ENCODE data around the gene SGCA. TPM values are rescaled to one million over a fixed set of nuclear protein-coding genes. Genes with fewer than 3 reads are reported as not detected.

The SGCA gene
- total RNA-seq, 1 experiment from 2014 or later = not detected

GRCh38 chr17:50203604-50204345 lies 38.0 kb downstream of the SGCA start:
- Histone ChIP-seq H3K9me3 (ENCODE audit: insufficient read depth, low read depth) (no peaks in the 10 kb centered on the region), H2AFZ (no peak overlapping the region), H3K4me3 (no peak overlapping the region), H3K79me2 (ENCODE audit: low read depth) (no peaks in the 10 kb centered on the region), H3K27ac (no peak overlapping the region), H3K4me1 (replicated peaks; ENCODE audit: insufficient read depth) (peaks cover 9% of the 10 kb centered on the region; the same call in 1 of the 2 replicates), H3F3A (ENCODE audit: insufficient read depth, low read depth) (peaks cover 11% of the 10 kb centered on the region; the same call in 1 of the 2 replicates), H3K27me3 (ENCODE audit: insufficient read depth, low read depth) (peaks cover 69% of the 10 kb centered on the region), H3K9me2 (ENCODE audit: insufficient read depth) (no peaks in the 10 kb centered on the region), H4K20me1 (ENCODE audit: insufficient read depth) (no peaks in the 10 kb centered on the region), H3K4me2 (no peak overlapping the region), H3K36me3 (ENCODE audit: low read depth) (no peaks in the 10 kb centered on the region)
- POLR2A ChIA-PET (ENCODE audit: unreplicated experiment) = no interaction called here
- DNase-seq = no peak
- CTCF ChIA-PET = interaction anchor here (0.6 to 0.9 kb wide), 2 partner anchors 14 to 69 kb away, joined by 3 to 4 read pairs; no protein-coding TSS in a partner anchor
- intact Hi-C loops (cut with micrococcal nuclease; ENCODE audit: unreplicated experiment) = loop anchor here (5.0 to 10.0 kb wide), 2 partner anchors 159 to 491 kb away; no protein-coding TSS in a partner anchor
- TF ChIP-seq CTCF (conservative IDR thresholded peaks at IDR 0.05) (no peak), EZH2 (IDR thresholded peaks at IDR 0.05; ENCODE audit: low read depth) (no peak)
- no TSS peak for BruUV-seq (replicated peaks)

- intact Hi-C loops (cut with micrococcal nuclease; ENCODE audit: unreplicated experiment) = loop anchor here (5.0 to 10.0 kb wide), 2 partner anchors 158 to 490 kb away; no protein-coding TSS in a partner anchor
- no peaks in the 10 kb centered on the region for H3K9me2 ChIP-seq (ENCODE audit: insufficient read depth)
- H3K36me3 ChIP-seq (ENCODE audit: low read depth) = no peaks in the 10 kb centered on the region
- ChIA-PET POLR2A (ENCODE audit: unreplicated experiment) (no interaction called here), CTCF (interaction anchor here (0.9 kb wide), 1 partner anchor 69 kb away, joined by 3 read pairs; no protein-coding TSS in a partner anchor)
- H3K9me3 ChIP-seq (ENCODE audit: insufficient read depth, low read depth) = no peaks in the 10 kb centered on the region
- no peak overlapping the region for H3K4me3 ChIP-seq
- no peak overlapping the region for H3K27ac ChIP-seq
- no peaks in the 10 kb centered on the region for H3K79me2 ChIP-seq (ENCODE audit: low read depth)
- peaks cover 5% of the 10 kb centered on the region; the same call in 1 of the 2 replicates for H3F3A ChIP-seq (ENCODE audit: insufficient read depth, low read depth)
- H3K4me1 ChIP-seq (replicated peaks; ENCODE audit: insufficient read depth) = peaks cover 4% of the 10 kb centered on the region; the same call in 1 of the 2 replicates
- DNase-seq = no peak
- no TSS peak for BruUV-seq (replicated peaks)
- no peak overlapping the region for H3K4me2 ChIP-seq
- TF ChIP-seq CTCF (conservative IDR thresholded peaks at IDR 0.05) (no peak), EZH2 (IDR thresholded peaks at IDR 0.05; ENCODE audit: low read depth) (no peak)
- H3K27me3 ChIP-seq (ENCODE audit: insufficient read depth, low read depth) = peaks cover 69% of the 10 kb centered on the region
- H4K20me1 ChIP-seq (ENCODE audit: insufficient read depth) = no peaks in the 10 kb centered on the region
- no peak overlapping the region for H2AFZ ChIP-seq
Measured at GRCh38 chr17:50204431-50204830, 38.6 kb downstream of the SGCA start.

GRCh38 chr17:50205111-50205962 lies 39.5 kb downstream of the SGCA start:
- no peaks in the 10 kb centered on the region for H3K79me2 ChIP-seq (ENCODE audit: low read depth)
- intact Hi-C loops (cut with micrococcal nuclease; ENCODE audit: unreplicated experiment) = loop anchor here (10.0 kb wide), 1 partner anchor 489 kb away; no protein-coding TSS in a partner anchor
- peaks cover 10% of the 10 kb centered on the region for H3K4me1 ChIP-seq (replicated peaks; ENCODE audit: insufficient read depth)
- no peaks in the 10 kb centered on the region for H3F3A ChIP-seq (ENCODE audit: insufficient read depth, low read depth)
- POLR2A ChIA-PET (ENCODE audit: unreplicated experiment) = no interaction called here
- no peak for DNase-seq
- no peak overlapping the region for H3K4me2 ChIP-seq
- no peak overlapping the region for H3K4me3 ChIP-seq
- no peaks in the 10 kb centered on the region for H3K9me3 ChIP-seq (ENCODE audit: insufficient read depth, low read depth)
- H3K27me3 ChIP-seq (ENCODE audit: insufficient read depth, low read depth) = peaks cover 71% of the 10 kb centered on the region
- CTCF ChIA-PET = no interaction called here
- no peak overlapping the region for H3K27ac ChIP-seq
- no peaks in the 10 kb centered on the region for H3K36me3 ChIP-seq (ENCODE audit: low read depth)
- no TSS peak for BruUV-seq (replicated peaks)
- no peak for TF ChIP-seq EZH2 (IDR thresholded peaks at IDR 0.05; ENCODE audit: low read depth)
- TF ChIP-seq CTCF (conservative IDR thresholded peaks at IDR 0.05) = no peak
- H4K20me1 ChIP-seq (ENCODE audit: insufficient read depth) = no peaks in the 10 kb centered on the region
- no peaks in the 10 kb centered on the region for H3K9me2 ChIP-seq (ENCODE audit: insufficient read depth)
- H2AFZ ChIP-seq = no peak overlapping the region

All from PC-9 (cell line).